GM23338 (cell line): Measurements from ENCODE around the gene C2orf72. TPM values are rescaled to one million over a fixed set of nuclear protein-coding genes. Genes with fewer than 3 reads are reported as not detected.

ENCODE experiments used
- ATAC-seq: fragments of 200-7000 bp; cut with Tn5 transposase; 3 replicates; pipeline ENCODE4 v1.9.1; 2020
- DNase-seq: peaks from one replicate; pipeline ENCODE4 v3.0.0-alpha.2; 2015; ENCODE audit warnings: low spot score
- H2AFZ ChIP-seq: fragments of 200-600 bp; sonication (generic); 2 replicates; pipeline ENCODE4 v1.8.0; 2016; ENCODE audit warnings: antibody characterized with exemption, mild to moderate bottlenecking, moderate library complexity
- H3F3A ChIP-seq: fragments of 200-600 bp; sonication (generic); replicated peaks from 2 replicates; pipeline ENCODE4 v1.8.0; 2017; ENCODE audit warnings: antibody characterized with exemption, mixed run types, low read depth
- H3K27ac ChIP-seq: fragments of 200-600 bp; sonication (generic); 2 replicates; pipeline ENCODE4 v1.6.1; 2016; ENCODE audit warnings: low read depth
- H3K27me3 ChIP-seq: fragments of 200-600 bp; sonication (generic); 2 replicates; pipeline ENCODE4 v1.8.0; 2016; ENCODE audit warnings: mild to moderate bottlenecking, mixed run types, moderate library complexity; ENCODE audit not compliant: insufficient read depth
- H3K36me3 ChIP-seq: fragments of 200-600 bp; sonication (generic); 2 replicates; pipeline ENCODE4 v1.8.0; 2016; ENCODE audit warnings: mild to moderate bottlenecking; ENCODE audit not compliant: insufficient read depth
- H3K4me1 ChIP-seq: fragments of 200-600 bp; sonication (generic); 2 replicates; pipeline ENCODE4 v1.8.0; 2016; ENCODE audit warnings: mild to moderate bottlenecking, moderate library complexity; ENCODE audit not compliant: insufficient read depth
- H3K4me2 ChIP-seq: fragments of 200-600 bp; sonication (generic); 2 replicates; pipeline ENCODE4 v1.7.1; 2017; ENCODE audit warnings: mixed run types
- H3K4me3 ChIP-seq: fragments of 200-600 bp; sonication (generic); 2 replicates; pipeline ENCODE4 v1.6.1; 2016; ENCODE audit warnings: mixed run types
- H3K79me2 ChIP-seq: fragments of 200-600 bp; sonication (generic); replicated peaks from 2 replicates; pipeline ENCODE4 v1.8.0; 2017; ENCODE audit warnings: mild to moderate bottlenecking; ENCODE audit not compliant: insufficient read depth
- H3K9me2 ChIP-seq: fragments of 200-600 bp; sonication (generic); 2 replicates; pipeline ENCODE4 v1.8.0; 2017; ENCODE audit not compliant: insufficient read depth
- H4K20me1 ChIP-seq: fragments of 200-600 bp; sonication (generic); replicated peaks from 2 replicates; pipeline ENCODE4 v1.8.0; 2017; ENCODE audit warnings: mild to moderate bottlenecking; ENCODE audit not compliant: insufficient read depth
- H3K27ac Mint-ChIP-seq: 2 replicates; pipeline ENCODE4 v1.8.0; 2020; ENCODE audit warnings: inconsistent platforms, mild to moderate bottlenecking, moderate library complexity, mixed read lengths
- H3K27me3 Mint-ChIP-seq: 3 replicates; pipeline ENCODE4 v1.8.0; 2022; ENCODE audit warnings: low read depth, mild to moderate bottlenecking, moderate library complexity, mixed read lengths, inconsistent platforms; ENCODE audit not compliant: insufficient read depth, poor library complexity
- H3K36me3 Mint-ChIP-seq: 3 replicates; pipeline ENCODE4 v1.8.0; 2021; ENCODE audit warnings: low read depth, mild to moderate bottlenecking, inconsistent platforms, moderate library complexity, mixed read lengths
- H3K4me1 Mint-ChIP-seq: 3 replicates; pipeline ENCODE4 v1.8.0; 2020; ENCODE audit warnings: mild to moderate bottlenecking, inconsistent platforms, mixed read lengths
- H3K4me3 Mint-ChIP-seq: 3 replicates; pipeline ENCODE4 v1.8.0; 2021; ENCODE audit warnings: moderate library complexity, mild to moderate bottlenecking, inconsistent platforms, mixed read lengths
- H3K9me3 Mint-ChIP-seq: 3 replicates; pipeline ENCODE4 v1.8.0; 2020; ENCODE audit warnings: moderate library complexity, mild to moderate bottlenecking, inconsistent platforms, mixed read lengths
- CREB1 ChIP-seq: fragments of 250-450 bp; sonication (Bioruptor Pico); IDR thresholded peaks from 2 replicates; pipeline ENCODE4 v1.5.0; 2020; ENCODE audit warnings: low read depth, mild to moderate bottlenecking, moderate library complexity
- CTCF ChIP-seq, 2 experiments: fragments of 200-600 bp in 1 of 2; sonication (generic) in 1 of 2; conservative IDR thresholded peaks; 2 replicates each; pipeline versions ENCODE4 v1.5.1 to v1.6.1; 2016 to 2017; ENCODE audit warnings: antibody characterized with exemption in 2 of 2, low read depth in 2 of 2, mild to moderate bottlenecking in 2 of 2, moderate library complexity in 1 of 2
- ETS1 ChIP-seq: IDR thresholded peaks from 2 replicates; pipeline ENCODE4 v1.6.1; 2016; ENCODE audit warnings: antibody characterized with exemption
- EZH2 ChIP-seq: fragments of 200-600 bp; sonication (generic); IDR thresholded peaks from one replicate; pipeline ENCODE4 v1.8.0; 2017; ENCODE audit warnings: antibody characterized with exemption, mild to moderate bottlenecking, low read depth; ENCODE audit not compliant: unreplicated experiment
- EZH2phosphoT487 ChIP-seq: fragments of 200-600 bp; sonication (generic); IDR thresholded peaks from one replicate; pipeline ENCODE4 v1.8.1; 2018; ENCODE audit warnings: antibody characterized with exemption; ENCODE audit not compliant: unreplicated experiment
- JUNB ChIP-seq: IDR thresholded peaks from one replicate; pipeline ENCODE4 v1.6.1; 2016; ENCODE audit warnings: antibody characterized with exemption; ENCODE audit not compliant: unreplicated experiment
- NANOG ChIP-seq: IDR thresholded peaks from 2 replicates; pipeline ENCODE4 v1.6.1; 2016; ENCODE audit warnings: antibody characterized with exemption, borderline replicate concordance
- POLR2AphosphoS5 ChIP-seq: IDR thresholded peaks from 2 replicates; pipeline ENCODE4 v1.6.1; 2016; ENCODE audit warnings: antibody characterized with exemption, low read depth
- REST ChIP-seq: IDR thresholded peaks from one replicate; pipeline ENCODE4 v1.6.1; 2018; ENCODE audit warnings: antibody characterized with exemption; ENCODE audit not compliant: unreplicated experiment
- STAT1 ChIP-seq: IDR thresholded peaks from one replicate; pipeline ENCODE4 v1.6.1; 2016; ENCODE audit warnings: antibody characterized with exemption; ENCODE audit not compliant: unreplicated experiment
- ZNF114 ChIP-seq: fragments of 250-450 bp; sonication (Bioruptor Pico); IDR thresholded peaks from 2 replicates; pipeline ENCODE4 v1.5.0; 2020; ENCODE audit warnings: mild to moderate bottlenecking, moderate library complexity
- ZNF331 ChIP-seq: fragments of 250-450 bp; sonication (Bioruptor Pico); IDR thresholded peaks from 2 replicates; pipeline ENCODE4 v1.5.0; 2020; ENCODE audit warnings: low read depth, mild to moderate bottlenecking, moderate library complexity
- ZNF462 ChIP-seq: fragments of 250-450 bp; sonication (Bioruptor Pico); IDR thresholded peaks from 2 replicates; pipeline ENCODE4 v1.5.0; 2020; ENCODE audit warnings: mild to moderate bottlenecking, moderate library complexity
- polyA plus RNA-seq: library from polyadenylated mRNA; unstranded; fragments of >200 nt; fragmentation: Nextera tagmentation; extraction: Ambion mirVana; gene quantifications from 2 replicates; pipeline ENCODE4 v1.2.1, GENCODE V29; 2016
- total RNA-seq: library from RNA; depleted of rRNA; stranded (reverse); fragments of >200 nt; shearing (Covaris generic); gene quantifications from 2 replicates; pipeline ENCODE4 v1.2.3, GENCODE V29; 2014

C2orf72 gene
- total and polyA plus RNA-seq, 2 experiments from 2014 or later: 0.37 to 1.4 TPM

GRCh38 chr2:231036131-231036530 lies 1.2 kb upstream of the C2orf72 start:
- Mint-ChIP-seq H3K4me1 (peaks cover 6% of the 10 kb centered on the region), H3K4me3 (no peak overlapping the region), H3K36me3 (no peaks in the 10 kb centered on the region; the same call in 2 of the 3 replicates), H3K9me3 (no peaks in the 10 kb centered on the region), H3K27me3 (peaks cover 32% of the 10 kb centered on the region), H3K27ac (no peak overlapping the region)
- Histone ChIP-seq H2AFZ (no peak overlapping the region), H3F3A (0 out of 2 replicates have a peak, but pooled peaks cover 3% of the 10 kb centered on the region), H3K4me3 (no peak overlapping the region), H4K20me1 (no peaks in the 10 kb centered on the region), H3K36me3 (no peaks in the 10 kb centered on the region), H3K9me2 (no peaks in the 10 kb centered on the region), H3K4me1 (no peaks in the 10 kb centered on the region), H3K4me2 (no peak overlapping the region), H3K27ac (no peak overlapping the region), H3K27me3 (peaks cover 63% of the 10 kb centered on the region), H3K79me2 (no peaks in the 10 kb centered on the region)
- ATAC-seq (no peak), DNase-seq (no peak)
- TF ChIP-seq NANOG (no peak), CTCF (conservative IDR thresholded peaks at IDR 0.05; ENCODE audit: low read depth in 2 of 2) (no peak), EZH2phosphoT487 (no peak), REST (no peak), STAT1 (no peak), JUNB (no peak), ZNF462 (CRISPR knock-in tag) (no peak), EZH2 (no peak), ZNF114 (no peak), ETS1 (no peak), CREB1 (CRISPR knock-in tag) (no peak), POLR2AphosphoS5 (no peak), ZNF331 (CRISPR knock-in tag) (no peak)
